Smooth muscle cell (in vitro differentiated cells): Measurements from ENCODE around the gene PIK3IP1. TPM values are rescaled to one million over a fixed set of nuclear protein-coding genes. Genes with fewer than 3 reads are reported as not detected.

Experiments used
- DNase-seq: peaks from one replicate; lab custom pipeline; 2025; ENCODE audit not compliant: unreplicated experiment; lab: John Stamatoyannopoulos, UW
- H2AFZ ChIP-seq: fragments of 200-600 bp; sonication (generic); 2 replicates; pipeline ENCODE4 v1.6.0; 2016; ENCODE audit warnings: antibody characterized with exemption, low read depth, mild to moderate bottlenecking
- H3F3A ChIP-seq: fragments of 200-600 bp; sonication (generic); 2 replicates; pipeline ENCODE4 v1.6.0; 2017; ENCODE audit warnings: antibody characterized with exemption, low read depth
- H3K27ac ChIP-seq: fragments of 200-600 bp; sonication (generic); 2 replicates; pipeline ENCODE4 v1.5.1; 2016; ENCODE audit warnings: low read depth, mild to moderate bottlenecking
- H3K27me3 ChIP-seq: fragments of 200-600 bp; sonication (generic); 2 replicates; pipeline ENCODE4 v1.6.1; 2016; ENCODE audit warnings: low read depth, mild to moderate bottlenecking
- H3K36me3 ChIP-seq: fragments of 200-600 bp; sonication (generic); 2 replicates; pipeline ENCODE4 v1.5.1; 2016; ENCODE audit warnings: low read depth
- H3K4me1 ChIP-seq: fragments of 200-600 bp; sonication (generic); 2 replicates; pipeline ENCODE4 v1.5.1; 2016; ENCODE audit warnings: low read depth
- H3K4me2 ChIP-seq: fragments of 200-600 bp; sonication (generic); 2 replicates; pipeline ENCODE4 v1.6.0; 2016; ENCODE audit warnings: mild to moderate bottlenecking
- H3K4me3 ChIP-seq: fragments of 200-600 bp; sonication (generic); 2 replicates; pipeline ENCODE4 v1.5.1; 2016; ENCODE audit warnings: mild to moderate bottlenecking
- H3K79me2 ChIP-seq: fragments of 200-600 bp; sonication (generic); 2 replicates; pipeline ENCODE4 v1.6.0; 2016; ENCODE audit warnings: low read depth, mild to moderate bottlenecking
- H3K9ac ChIP-seq: fragments of 200-600 bp; sonication (generic); 2 replicates; pipeline ENCODE4 v1.6.0; 2016; ENCODE audit warnings: low read depth
- H3K9me3 ChIP-seq: fragments of 200-600 bp; sonication (generic); replicated peaks from 2 replicates; pipeline ENCODE4 v1.5.1; 2016; ENCODE audit warnings: low read depth
- H4K20me1 ChIP-seq: fragments of 200-600 bp; sonication (generic); 2 replicates; pipeline ENCODE4 v1.6.0; 2016; ENCODE audit warnings: low read depth
- CTCF ChIP-seq: fragments of 200-600 bp; sonication (generic); IDR thresholded peaks from 2 replicates; pipeline ENCODE4 v1.5.1; 2017; ENCODE audit warnings: borderline replicate concordance, mild to moderate bottlenecking, antibody characterized with exemption; ENCODE audit not compliant: insufficient read depth, poor library complexity, severe bottlenecking
- WGBS: methylation state at CpG from one replicate; pipeline ENCODE4 v1.1.7; 2016; ENCODE audit warnings: low lambda C conversion rate; 5-methylcytosine and 5-hydroxymethylcytosine counted together
- polyA plus RNA-seq: library from polyadenylated mRNA; unstranded; fragments of >200 nt; fragmentation: Nextera tagmentation; extraction: Ambion mirVana; gene quantifications from 2 replicates; pipeline ENCODE4 v1.2.1, GENCODE V29; 2016
- total RNA-seq: library from RNA; depleted of rRNA; stranded (reverse); fragments of >200 nt; gene quantifications from 2 replicates; pipeline ENCODE4 v1.2.3, GENCODE V29; 2014

PIK3IP1 gene
- total and polyA plus RNA-seq, 2 experiments from 2014 or later, result 16.9 to 20.2 TPM

DNA sequence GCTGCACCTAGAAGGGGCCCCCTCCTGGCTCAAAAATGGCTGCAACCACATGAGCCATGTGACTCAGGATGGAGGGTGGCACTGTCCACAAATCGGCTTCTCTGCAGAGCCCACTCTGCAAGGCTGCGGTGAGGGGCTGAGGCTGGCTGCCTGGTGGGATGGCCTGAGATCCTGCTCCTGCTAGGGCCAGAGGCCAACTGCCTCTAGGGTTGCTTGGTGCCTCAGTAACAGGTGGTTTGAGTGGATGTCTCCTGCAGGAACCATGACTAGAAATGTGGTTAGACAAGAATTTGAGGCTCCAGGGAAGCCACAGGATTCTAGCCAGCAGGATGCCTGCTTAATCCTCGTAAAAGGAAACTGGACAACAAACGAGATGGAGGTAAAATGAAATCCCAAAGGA is 36.7 kb upstream of the PIK3IP1 start:
- WGBS, result 58% methylated on average over 4 of the region's 4 CpGs
- H3K27me3 ChIP-seq, result no peaks in the 10 kb centered on the region
- peaks cover 47% of the 10 kb centered on the region for H4K20me1 ChIP-seq
- no peaks in the 10 kb centered on the region for H3K79me2 ChIP-seq
- no peak for DNase-seq
- H3K4me3 ChIP-seq, result no peak overlapping the region
- H3K4me1 ChIP-seq, result no peaks in the 10 kb centered on the region
- H3F3A ChIP-seq, result no peaks in the 10 kb centered on the region
- no peak overlapping the region for H3K27ac ChIP-seq
- H3K9ac ChIP-seq, result no peak overlapping the region
- TF ChIP-seq CTCF, result no peak
- no peak overlapping the region for H2AFZ ChIP-seq
- no peaks in the 10 kb centered on the region for H3K9me3 ChIP-seq
- peaks cover 4% of the 10 kb centered on the region for H3K36me3 ChIP-seq
- H3K4me2 ChIP-seq, result no peak overlapping the region

- H3K9ac ChIP-seq, result no peak overlapping the region
- no peaks in the 10 kb centered on the region for H3K79me2 ChIP-seq
- no peak for DNase-seq
- H2AFZ ChIP-seq, result no peak overlapping the region
- H3K4me2 ChIP-seq, result no peak overlapping the region
- peaks cover 4% of the 10 kb centered on the region for H3K36me3 ChIP-seq
- H3K4me3 ChIP-seq, result no peak overlapping the region
- no peaks in the 10 kb centered on the region for H3K4me1 ChIP-seq
- WGBS, result 89% methylated on average over 13 of the region's 13 CpGs
- no peak overlapping the region for H3K27ac ChIP-seq
- H3K27me3 ChIP-seq, result no peaks in the 10 kb centered on the region
- H4K20me1 ChIP-seq, result peaks cover 46% of the 10 kb centered on the region
- H3K9me3 ChIP-seq, result no peaks in the 10 kb centered on the region
- TF ChIP-seq CTCF, result no peak
- no peaks in the 10 kb centered on the region for H3F3A ChIP-seq
Observed at GRCh38 chr22:31328544-31328960, 36.3 kb upstream of the PIK3IP1 start.

GRCh38 chr22:31327806-31328543 is 35.7 kb upstream of the PIK3IP1 start:
- no peak for DNase-seq
- H3K4me3 ChIP-seq, result no peak overlapping the region
- H3K9ac ChIP-seq, result no peak overlapping the region
- peaks cover 4% of the 10 kb centered on the region for H3K36me3 ChIP-seq
- H4K20me1 ChIP-seq, result peaks cover 45% of the 10 kb centered on the region
- H3F3A ChIP-seq, result no peaks in the 10 kb centered on the region
- no peaks in the 10 kb centered on the region for H3K79me2 ChIP-seq
- no peak overlapping the region for H3K4me2 ChIP-seq
- no peaks in the 10 kb centered on the region for H3K4me1 ChIP-seq
- H3K9me3 ChIP-seq, result no peaks in the 10 kb centered on the region
- no peak overlapping the region for H3K27ac ChIP-seq
- 61% methylated on average over 9 of the region's 9 CpGs for WGBS
- TF ChIP-seq CTCF, result no peak
- no peak overlapping the region for H2AFZ ChIP-seq
- H3K27me3 ChIP-seq, result no peaks in the 10 kb centered on the region

- Histone ChIP-seq H3K79me2 (no peaks in the 10 kb centered on the region), H4K20me1 (peaks cover 36% of the 10 kb centered on the region), H3K4me1 (no peaks in the 10 kb centered on the region), H3F3A (no peaks in the 10 kb centered on the region), H3K9ac (no peak overlapping the region), H3K27ac (no peak overlapping the region), H3K9me3 (no peaks in the 10 kb centered on the region), H3K36me3 (no peaks in the 10 kb centered on the region), H3K27me3 (no peaks in the 10 kb centered on the region), H2AFZ (no peak overlapping the region), H3K4me2 (no peak overlapping the region), H3K4me3 (no peak overlapping the region)
- WGBS, result 98% methylated on average over 9 of the region's 9 CpGs
- no peak for TF ChIP-seq CTCF
- DNase-seq, result no peak
Observed at GRCh38 chr22:31326877-31327276, 34.6 kb upstream of the PIK3IP1 start.
